ENCODE results near the gene UBE2J1.
A peak's percentile ranks its signal among the peaks of the same experiment; 100 is the strongest.
"Not testable (repeated sequence)": the region's sequence is repeated elsewhere in the genome, so short reads cannot be mapped to it uniquely, and the experiment has no call there.

The UBE2J1 gene

GRCh38 chr6:89352278-89353117 is at the start of gene UBE2J1:
TSS of gene UBE2J1 (minus strand) at chr6:89352722. CDS start at chr6:89352569, 153 bp downstream.
- H3K36me3 Mint-ChIP-seq (ENCODE audit: low read depth), result peaks cover 2% of the 10 kb centered on the region
- peaks cover 61% of the 10 kb centered on the region for H3K4me1 Mint-ChIP-seq (ENCODE audit: low read depth)
- no peaks in the 10 kb centered on the region for H3K9me3 Mint-ChIP-seq
- H3K27me3 Mint-ChIP-seq (ENCODE audit: low read depth), result no peaks in the 10 kb centered on the region
- H3K4me3 Mint-ChIP-seq, result peak within 1 kb of the TSS; percentile 98
- H3K27ac Mint-ChIP-seq, result peak within 1 kb of the TSS; percentile 98

GRCh38 chr6:89400912-89401399 is 48.4 kb upstream of the UBE2J1 start:
- Mint-ChIP-seq H3K9me3 (no peaks in the 10 kb centered on the region), H3K4me3 (no peak overlapping the region), H3K36me3 (ENCODE audit: low read depth) (no peaks in the 10 kb centered on the region), H3K4me1 (ENCODE audit: low read depth) (peaks cover 6% of the 10 kb centered on the region), H3K27ac (no peak overlapping the region), H3K27me3 (ENCODE audit: low read depth) (peaks cover 1% of the 10 kb centered on the region)

GRCh38 chr6:89400050-89400449 is 47.5 kb upstream of the UBE2J1 start:
- Mint-ChIP-seq H3K27me3 (ENCODE audit: low read depth) (no peaks in the 10 kb centered on the region), H3K36me3 (ENCODE audit: low read depth) (no peaks in the 10 kb centered on the region), H3K4me1 (ENCODE audit: low read depth) (peaks cover 6% of the 10 kb centered on the region), H3K27ac (no peak overlapping the region), H3K4me3 (no peak overlapping the region), H3K9me3 (no peaks in the 10 kb centered on the region)

- H3K4me1 Mint-ChIP-seq (ENCODE audit: low read depth), result peaks cover 6% of the 10 kb centered on the region
- H3K27ac Mint-ChIP-seq, result no peak overlapping the region
- H3K27me3 Mint-ChIP-seq (ENCODE audit: low read depth), result peaks cover 5% of the 10 kb centered on the region
- H3K36me3 Mint-ChIP-seq (ENCODE audit: low read depth), result no peaks in the 10 kb centered on the region
- H3K4me3 Mint-ChIP-seq, result no peak overlapping the region
- no peaks in the 10 kb centered on the region for H3K9me3 Mint-ChIP-seq
Measured at GRCh38 chr6:89398762-89399525, 46.4 kb upstream of the UBE2J1 start.

- not testable (repeated sequence) for H3K4me3 Mint-ChIP-seq; H3K27ac Mint-ChIP-seq; H3K4me1 Mint-ChIP-seq (ENCODE audit: low read depth); H3K36me3 Mint-ChIP-seq (ENCODE audit: low read depth); H3K9me3 Mint-ChIP-seq
- peaks cover 12% of the 10 kb centered on the region for H3K27me3 Mint-ChIP-seq (ENCODE audit: low read depth)
Measured at GRCh38 chr6:89397884-89398283, 45.4 kb upstream of the UBE2J1 start.

- Mint-ChIP-seq H3K27ac (no peak overlapping the region), H3K4me3 (no peak overlapping the region), H3K9me3 (peaks cover 7% of the 10 kb centered on the region), H3K4me1 (ENCODE audit: low read depth) (peaks cover 6% of the 10 kb centered on the region), H3K27me3 (ENCODE audit: low read depth) (peaks cover 12% of the 10 kb centered on the region), H3K36me3 (ENCODE audit: low read depth) (peaks cover 6% of the 10 kb centered on the region)
Measured at GRCh38 chr6:89393659-89394058, 41.1 kb upstream of the UBE2J1 start.

- no peak overlapping the region for H3K4me3 Mint-ChIP-seq
- H3K9me3 Mint-ChIP-seq, result peaks cover 7% of the 10 kb centered on the region
- peaks cover 12% of the 10 kb centered on the region for H3K27me3 Mint-ChIP-seq (ENCODE audit: low read depth)
- no peak overlapping the region for H3K27ac Mint-ChIP-seq
- peaks cover 6% of the 10 kb centered on the region for H3K36me3 Mint-ChIP-seq (ENCODE audit: low read depth)
- H3K4me1 Mint-ChIP-seq (ENCODE audit: low read depth), result peaks cover 6% of the 10 kb centered on the region
Measured at GRCh38 chr6:89392823-89393222, 40.3 kb upstream of the UBE2J1 start.

GRCh38 chr6:89388846-89389245 is 36.3 kb upstream of the UBE2J1 start:
- Mint-ChIP-seq H3K4me1 (ENCODE audit: low read depth) (peaks cover 9% of the 10 kb centered on the region), H3K9me3 (peaks cover 6% of the 10 kb centered on the region), H3K27ac (no peak overlapping the region), H3K4me3 (no peak overlapping the region), H3K36me3 (ENCODE audit: low read depth) (peaks cover 11% of the 10 kb centered on the region), H3K27me3 (ENCODE audit: low read depth) (peaks cover 6% of the 10 kb centered on the region)

GRCh38 chr6:89387516-89388201 is 35.1 kb upstream of the UBE2J1 start:
- Mint-ChIP-seq H3K9me3 (no peaks in the 10 kb centered on the region), H3K36me3 (ENCODE audit: low read depth) (peaks cover 9% of the 10 kb centered on the region), H3K27ac (no peak overlapping the region), H3K27me3 (ENCODE audit: low read depth) (no peaks in the 10 kb centered on the region), H3K4me3 (no peak overlapping the region), H3K4me1 (ENCODE audit: low read depth) (peaks cover 5% of the 10 kb centered on the region)

GRCh38 chr6:89386917-89387491 is 34.5 kb upstream of the UBE2J1 start:
- Mint-ChIP-seq H3K9me3 (no peaks in the 10 kb centered on the region), H3K4me3 (no peak overlapping the region), H3K4me1 (ENCODE audit: low read depth) (peaks cover 5% of the 10 kb centered on the region), H3K36me3 (ENCODE audit: low read depth) (peaks cover 9% of the 10 kb centered on the region), H3K27ac (no peak overlapping the region), H3K27me3 (ENCODE audit: low read depth) (no peaks in the 10 kb centered on the region)

- H3K27me3 Mint-ChIP-seq (ENCODE audit: low read depth), result peaks cover 3% of the 10 kb centered on the region
- H3K4me3 Mint-ChIP-seq, result no peak overlapping the region
- no peak overlapping the region for H3K27ac Mint-ChIP-seq
- H3K4me1 Mint-ChIP-seq (ENCODE audit: low read depth), result peaks cover 7% of the 10 kb centered on the region
- no peaks in the 10 kb centered on the region for H3K9me3 Mint-ChIP-seq
- peaks cover 8% of the 10 kb centered on the region for H3K36me3 Mint-ChIP-seq (ENCODE audit: low read depth)
Measured at GRCh38 chr6:89385846-89386245, 33.3 kb upstream of the UBE2J1 start.

GRCh38 chr6:89385156-89385667 is 32.7 kb upstream of the UBE2J1 start:
- peaks cover 9% of the 10 kb centered on the region for H3K4me1 Mint-ChIP-seq (ENCODE audit: low read depth)
- H3K27ac Mint-ChIP-seq, result no peak overlapping the region
- peaks cover 9% of the 10 kb centered on the region for H3K36me3 Mint-ChIP-seq (ENCODE audit: low read depth)
- peaks cover 3% of the 10 kb centered on the region for H3K27me3 Mint-ChIP-seq (ENCODE audit: low read depth)
- no peaks in the 10 kb centered on the region for H3K9me3 Mint-ChIP-seq
- no peak overlapping the region for H3K4me3 Mint-ChIP-seq

GRCh38 chr6:89381031-89381430 is 28.5 kb upstream of the UBE2J1 start:
- Mint-ChIP-seq H3K27ac (no peak overlapping the region), H3K9me3 (no peaks in the 10 kb centered on the region), H3K36me3 (ENCODE audit: low read depth) (peaks cover 13% of the 10 kb centered on the region), H3K4me3 (no peak overlapping the region), H3K4me1 (ENCODE audit: low read depth) (peaks cover 17% of the 10 kb centered on the region), H3K27me3 (ENCODE audit: low read depth) (peaks cover 3% of the 10 kb centered on the region)

- H3K36me3 Mint-ChIP-seq (ENCODE audit: low read depth), result peaks cover 13% of the 10 kb centered on the region
- no peaks in the 10 kb centered on the region for H3K9me3 Mint-ChIP-seq
- peaks cover 28% of the 10 kb centered on the region for H3K4me1 Mint-ChIP-seq (ENCODE audit: low read depth)
- peaks cover 3% of the 10 kb centered on the region for H3K27me3 Mint-ChIP-seq (ENCODE audit: low read depth)
- H3K4me3 Mint-ChIP-seq, result no peak overlapping the region
- no peak overlapping the region for H3K27ac Mint-ChIP-seq
Measured at GRCh38 chr6:89379281-89379680, 26.8 kb upstream of the UBE2J1 start.
